Panc1 (cell line): ENCODE data around the gene TAGLN.

Source experiments
- POLR2AphosphoS5 ChIP-seq: IDR thresholded peaks from 2 replicates; pipeline ENCODE4 v1.6.1; 2012; ENCODE audit warnings: mild to moderate bottlenecking, low read depth, low read length, moderate library complexity
- SIN3A ChIP-seq: IDR thresholded peaks from 2 replicates; pipeline ENCODE4 v1.6.1; 2012; ENCODE audit warnings: low read depth, mild to moderate bottlenecking, low read length, moderate library complexity, borderline replicate concordance; ENCODE audit not compliant: insufficient read depth
- TF ChIP-seq, protein P1 (sequence below): fragments of 450-650 bp; IDR thresholded peaks from 2 replicates; pipeline ENCODE4 v1.5.1; 2017; ENCODE audit warnings: mild to moderate bottlenecking
- TF ChIP-seq, protein P2 (sequence below), 2 experiments: IDR thresholded peaks; 2 replicates each; pipeline ENCODE4 v1.6.1; 2011 to 2012; ENCODE audit warnings: low read depth in 2 of 2, control low read depth in 1 of 2, low read length in 1 of 2, mild to moderate bottlenecking in 1 of 2, moderate library complexity in 1 of 2; ENCODE audit not compliant: insufficient read depth in 1 of 2

DNA sequence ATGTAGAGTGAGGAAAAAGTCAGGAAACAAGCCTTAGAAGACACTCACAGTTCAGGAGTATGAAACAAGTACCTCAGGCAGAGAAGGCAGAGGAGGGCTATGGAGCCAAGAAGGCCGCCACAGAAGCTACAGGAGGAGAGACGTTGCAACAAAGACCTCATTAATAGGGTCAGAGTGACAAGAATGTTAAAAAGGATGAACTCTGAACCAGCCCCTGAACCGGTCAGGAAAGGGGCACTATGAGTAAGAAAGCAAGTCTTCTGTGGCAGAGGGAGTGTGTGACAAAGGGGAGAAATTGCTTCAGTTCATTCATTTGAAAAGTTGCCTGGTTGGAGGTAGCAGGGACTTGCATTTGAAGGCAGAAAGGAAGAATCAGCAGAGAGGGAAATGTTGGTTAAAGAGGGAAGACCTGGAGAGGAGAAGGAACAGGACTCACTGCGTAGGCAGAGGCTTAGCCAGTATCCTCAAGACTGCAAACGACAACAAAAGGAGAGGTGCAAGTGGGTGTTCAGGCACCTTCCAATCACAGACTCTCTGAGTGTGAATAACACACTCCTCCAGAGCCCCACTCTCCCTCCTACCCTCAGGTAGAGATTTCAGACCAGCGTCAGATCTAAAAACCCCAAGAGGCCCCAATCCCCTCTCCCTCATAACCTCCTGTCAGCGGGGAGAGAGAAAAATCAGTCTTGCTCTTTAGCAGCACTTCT lies 15.4 kb downstream of the TAGLN start:
- TF ChIP-seq, protein P1, sequence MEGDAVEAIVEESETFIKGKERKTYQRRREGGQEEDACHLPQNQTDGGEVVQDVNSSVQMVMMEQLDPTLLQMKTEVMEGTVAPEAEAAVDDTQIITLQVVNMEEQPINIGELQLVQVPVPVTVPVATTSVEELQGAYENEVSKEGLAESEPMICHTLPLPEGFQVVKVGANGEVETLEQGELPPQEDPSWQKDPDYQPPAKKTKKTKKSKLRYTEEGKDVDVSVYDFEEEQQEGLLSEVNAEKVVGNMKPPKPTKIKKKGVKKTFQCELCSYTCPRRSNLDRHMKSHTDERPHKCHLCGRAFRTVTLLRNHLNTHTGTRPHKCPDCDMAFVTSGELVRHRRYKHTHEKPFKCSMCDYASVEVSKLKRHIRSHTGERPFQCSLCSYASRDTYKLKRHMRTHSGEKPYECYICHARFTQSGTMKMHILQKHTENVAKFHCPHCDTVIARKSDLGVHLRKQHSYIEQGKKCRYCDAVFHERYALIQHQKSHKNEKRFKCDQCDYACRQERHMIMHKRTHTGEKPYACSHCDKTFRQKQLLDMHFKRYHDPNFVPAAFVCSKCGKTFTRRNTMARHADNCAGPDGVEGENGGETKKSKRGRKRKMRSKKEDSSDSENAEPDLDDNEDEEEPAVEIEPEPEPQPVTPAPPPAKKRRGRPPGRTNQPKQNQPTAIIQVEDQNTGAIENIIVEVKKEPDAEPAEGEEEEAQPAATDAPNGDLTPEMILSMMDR, result no peak
- TF ChIP-seq, protein P2, sequence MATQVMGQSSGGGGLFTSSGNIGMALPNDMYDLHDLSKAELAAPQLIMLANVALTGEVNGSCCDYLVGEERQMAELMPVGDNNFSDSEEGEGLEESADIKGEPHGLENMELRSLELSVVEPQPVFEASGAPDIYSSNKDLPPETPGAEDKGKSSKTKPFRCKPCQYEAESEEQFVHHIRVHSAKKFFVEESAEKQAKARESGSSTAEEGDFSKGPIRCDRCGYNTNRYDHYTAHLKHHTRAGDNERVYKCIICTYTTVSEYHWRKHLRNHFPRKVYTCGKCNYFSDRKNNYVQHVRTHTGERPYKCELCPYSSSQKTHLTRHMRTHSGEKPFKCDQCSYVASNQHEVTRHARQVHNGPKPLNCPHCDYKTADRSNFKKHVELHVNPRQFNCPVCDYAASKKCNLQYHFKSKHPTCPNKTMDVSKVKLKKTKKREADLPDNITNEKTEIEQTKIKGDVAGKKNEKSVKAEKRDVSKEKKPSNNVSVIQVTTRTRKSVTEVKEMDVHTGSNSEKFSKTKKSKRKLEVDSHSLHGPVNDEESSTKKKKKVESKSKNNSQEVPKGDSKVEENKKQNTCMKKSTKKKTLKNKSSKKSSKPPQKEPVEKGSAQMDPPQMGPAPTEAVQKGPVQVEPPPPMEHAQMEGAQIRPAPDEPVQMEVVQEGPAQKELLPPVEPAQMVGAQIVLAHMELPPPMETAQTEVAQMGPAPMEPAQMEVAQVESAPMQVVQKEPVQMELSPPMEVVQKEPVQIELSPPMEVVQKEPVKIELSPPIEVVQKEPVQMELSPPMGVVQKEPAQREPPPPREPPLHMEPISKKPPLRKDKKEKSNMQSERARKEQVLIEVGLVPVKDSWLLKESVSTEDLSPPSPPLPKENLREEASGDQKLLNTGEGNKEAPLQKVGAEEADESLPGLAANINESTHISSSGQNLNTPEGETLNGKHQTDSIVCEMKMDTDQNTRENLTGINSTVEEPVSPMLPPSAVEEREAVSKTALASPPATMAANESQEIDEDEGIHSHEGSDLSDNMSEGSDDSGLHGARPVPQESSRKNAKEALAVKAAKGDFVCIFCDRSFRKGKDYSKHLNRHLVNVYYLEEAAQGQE (IDR thresholded peaks at IDR 0.05; ENCODE audit: insufficient read depth in 1 of 2, low read depth in 2 of 2, low read length in 1 of 2), result no peak
- no peak for TF ChIP-seq SIN3A
- TF ChIP-seq POLR2AphosphoS5, result no peak
